Smooth muscle cell (in vitro differentiated cells): ENCODE results near the gene CDK5RAP2. TPM values are rescaled to one million over a fixed set of nuclear protein-coding genes. Genes with fewer than 3 reads are reported as not detected.

Source experiments
- DNase-seq: peaks from one replicate; lab custom pipeline; 2025; ENCODE audit not compliant: unreplicated experiment; lab: John Stamatoyannopoulos, UW
- H2AFZ ChIP-seq: fragments of 200-600 bp; sonication (generic); 2 replicates; pipeline ENCODE4 v1.6.0; 2016; ENCODE audit warnings: antibody characterized with exemption, low read depth, mild to moderate bottlenecking
- H3F3A ChIP-seq: fragments of 200-600 bp; sonication (generic); 2 replicates; pipeline ENCODE4 v1.6.0; 2017; ENCODE audit warnings: antibody characterized with exemption, low read depth
- H3K27ac ChIP-seq: fragments of 200-600 bp; sonication (generic); 2 replicates; pipeline ENCODE4 v1.5.1; 2016; ENCODE audit warnings: low read depth, mild to moderate bottlenecking
- H3K27me3 ChIP-seq: fragments of 200-600 bp; sonication (generic); 2 replicates; pipeline ENCODE4 v1.6.1; 2016; ENCODE audit warnings: low read depth, mild to moderate bottlenecking
- H3K36me3 ChIP-seq: fragments of 200-600 bp; sonication (generic); 2 replicates; pipeline ENCODE4 v1.5.1; 2016; ENCODE audit warnings: low read depth
- H3K4me1 ChIP-seq: fragments of 200-600 bp; sonication (generic); 2 replicates; pipeline ENCODE4 v1.5.1; 2016; ENCODE audit warnings: low read depth
- H3K4me2 ChIP-seq: fragments of 200-600 bp; sonication (generic); 2 replicates; pipeline ENCODE4 v1.6.0; 2016; ENCODE audit warnings: mild to moderate bottlenecking
- H3K4me3 ChIP-seq: fragments of 200-600 bp; sonication (generic); 2 replicates; pipeline ENCODE4 v1.5.1; 2016; ENCODE audit warnings: mild to moderate bottlenecking
- H3K79me2 ChIP-seq: fragments of 200-600 bp; sonication (generic); 2 replicates; pipeline ENCODE4 v1.6.0; 2016; ENCODE audit warnings: low read depth, mild to moderate bottlenecking
- H3K9ac ChIP-seq: fragments of 200-600 bp; sonication (generic); 2 replicates; pipeline ENCODE4 v1.6.0; 2016; ENCODE audit warnings: low read depth
- H3K9me3 ChIP-seq: fragments of 200-600 bp; sonication (generic); replicated peaks from 2 replicates; pipeline ENCODE4 v1.5.1; 2016; ENCODE audit warnings: low read depth
- H4K20me1 ChIP-seq: fragments of 200-600 bp; sonication (generic); 2 replicates; pipeline ENCODE4 v1.6.0; 2016; ENCODE audit warnings: low read depth
- WGBS: methylation state at CpG from one replicate; pipeline ENCODE4 v1.1.7; 2016; ENCODE audit warnings: low lambda C conversion rate; 5-methylcytosine and 5-hydroxymethylcytosine counted together
- polyA plus RNA-seq: library from polyadenylated mRNA; unstranded; fragments of >200 nt; fragmentation: Nextera tagmentation; extraction: Ambion mirVana; gene quantifications from 2 replicates; pipeline ENCODE4 v1.2.1, GENCODE V29; 2016
- total RNA-seq: library from RNA; depleted of rRNA; stranded (reverse); fragments of >200 nt; gene quantifications from 2 replicates; pipeline ENCODE4 v1.2.3, GENCODE V29; 2014
- TF ChIP-seq, protein P1 (sequence below): fragments of 200-600 bp; sonication (generic); IDR thresholded peaks from 2 replicates; pipeline ENCODE4 v1.5.1; 2017; ENCODE audit warnings: borderline replicate concordance, mild to moderate bottlenecking, antibody characterized with exemption; ENCODE audit not compliant: insufficient read depth, poor library complexity, severe bottlenecking

Gene CDK5RAP2
- total and polyA plus RNA-seq, 2 experiments from 2014 or later = 33.7 to 38.3 TPM

DNA sequence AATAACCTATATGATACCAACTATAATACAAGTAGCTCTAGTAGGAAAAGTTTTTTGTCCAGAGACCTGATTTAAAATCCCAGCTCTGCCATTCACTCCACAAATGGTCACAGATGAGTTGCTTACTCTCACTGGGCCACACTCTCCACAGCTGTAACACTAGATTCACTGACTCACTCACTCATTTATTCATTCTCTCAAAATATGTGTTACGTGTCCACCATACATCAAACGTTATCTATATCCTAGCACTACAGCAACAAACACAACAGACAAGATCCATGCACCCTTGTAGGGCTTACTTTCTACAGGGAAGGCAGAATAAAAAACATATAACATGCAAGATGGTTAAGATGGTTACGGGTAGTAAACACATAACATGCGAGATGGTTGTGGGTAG is 146.3 kb downstream of the CDK5RAP2 start:
- peaks cover 35% of the 10 kb centered on the region for H3F3A ChIP-seq
- H4K20me1 ChIP-seq = no peaks in the 10 kb centered on the region
- peaks cover 11% of the 10 kb centered on the region for H3K4me1 ChIP-seq
- H3K4me2 ChIP-seq = peak overlapping the region; percentile 50
- no peak for DNase-seq
- TF ChIP-seq, protein P1, sequence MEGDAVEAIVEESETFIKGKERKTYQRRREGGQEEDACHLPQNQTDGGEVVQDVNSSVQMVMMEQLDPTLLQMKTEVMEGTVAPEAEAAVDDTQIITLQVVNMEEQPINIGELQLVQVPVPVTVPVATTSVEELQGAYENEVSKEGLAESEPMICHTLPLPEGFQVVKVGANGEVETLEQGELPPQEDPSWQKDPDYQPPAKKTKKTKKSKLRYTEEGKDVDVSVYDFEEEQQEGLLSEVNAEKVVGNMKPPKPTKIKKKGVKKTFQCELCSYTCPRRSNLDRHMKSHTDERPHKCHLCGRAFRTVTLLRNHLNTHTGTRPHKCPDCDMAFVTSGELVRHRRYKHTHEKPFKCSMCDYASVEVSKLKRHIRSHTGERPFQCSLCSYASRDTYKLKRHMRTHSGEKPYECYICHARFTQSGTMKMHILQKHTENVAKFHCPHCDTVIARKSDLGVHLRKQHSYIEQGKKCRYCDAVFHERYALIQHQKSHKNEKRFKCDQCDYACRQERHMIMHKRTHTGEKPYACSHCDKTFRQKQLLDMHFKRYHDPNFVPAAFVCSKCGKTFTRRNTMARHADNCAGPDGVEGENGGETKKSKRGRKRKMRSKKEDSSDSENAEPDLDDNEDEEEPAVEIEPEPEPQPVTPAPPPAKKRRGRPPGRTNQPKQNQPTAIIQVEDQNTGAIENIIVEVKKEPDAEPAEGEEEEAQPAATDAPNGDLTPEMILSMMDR = no peak
- peak overlapping the region; percentile 55 for H3K9ac ChIP-seq
- no peak overlapping the region for H3K4me3 ChIP-seq
- peak overlapping the region; percentile 86 for H3K27ac ChIP-seq
- 60% methylated on average over 4 of the region's 4 CpGs for WGBS
- H3K36me3 ChIP-seq = no peaks in the 10 kb centered on the region
- H2AFZ ChIP-seq = no peak overlapping the region
- H3K79me2 ChIP-seq = no peaks in the 10 kb centered on the region
- H3K27me3 ChIP-seq = no peaks in the 10 kb centered on the region
- no peaks in the 10 kb centered on the region for H3K9me3 ChIP-seq

DNA sequence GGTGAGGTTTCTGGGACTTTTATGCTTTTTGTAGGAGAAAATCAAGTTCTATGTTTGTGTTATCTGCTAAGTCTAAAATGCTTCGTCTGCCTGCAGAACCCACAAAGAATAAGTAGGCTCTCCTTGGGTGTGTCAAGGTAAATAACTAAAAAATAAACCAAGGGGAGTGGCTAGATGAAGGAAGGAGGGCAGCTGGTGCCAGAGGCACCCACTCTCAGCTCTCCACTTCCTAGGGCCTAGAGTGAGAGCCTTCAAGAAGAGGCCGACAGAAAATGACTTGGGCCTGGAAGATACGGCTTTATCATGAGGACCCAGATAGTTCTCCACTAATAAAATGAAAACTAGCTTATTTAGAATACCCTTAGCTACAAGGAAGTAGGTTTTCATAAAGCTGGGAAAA is 147.4 kb downstream of the CDK5RAP2 start:
- Histone ChIP-seq H3K4me2 (no peak overlapping the region), H3K4me1 (peaks cover 11% of the 10 kb centered on the region), H3K9me3 (no peaks in the 10 kb centered on the region), H3K27ac (no peak overlapping the region), H4K20me1 (no peaks in the 10 kb centered on the region), H3K36me3 (no peaks in the 10 kb centered on the region), H3K27me3 (no peaks in the 10 kb centered on the region), H3F3A (peaks cover 31% of the 10 kb centered on the region), H3K9ac (no peak overlapping the region), H3K79me2 (no peaks in the 10 kb centered on the region), H2AFZ (no peak overlapping the region), H3K4me3 (no peak overlapping the region)
- WGBS = 80% methylated on average over 3 of the region's 3 CpGs
- DNase-seq = no peak
- TF ChIP-seq, protein P1 = no peak

DNA sequence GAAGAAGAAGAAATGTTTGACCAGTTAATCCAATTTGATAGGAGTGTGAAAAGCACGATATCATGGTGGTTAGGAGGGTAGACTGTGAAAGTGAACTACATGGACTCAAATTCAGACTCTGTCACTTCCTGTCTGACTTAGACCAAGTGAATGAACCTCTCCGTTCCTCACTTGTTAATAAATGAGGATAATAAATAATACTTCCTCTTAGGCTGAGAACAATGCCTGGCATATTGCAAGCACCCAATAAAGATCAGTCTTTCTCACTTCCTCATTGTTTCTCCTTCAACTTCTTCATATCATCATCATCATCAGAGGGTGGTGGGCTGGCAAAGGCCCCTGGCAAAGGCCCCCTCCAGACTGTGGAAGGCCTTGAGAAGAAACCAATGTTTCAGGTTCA is 148.7 kb downstream of the CDK5RAP2 start:
- WGBS = 94% methylated on average over 2 of the region's 2 CpGs
- Histone ChIP-seq H3K4me1 (peaks cover 7% of the 10 kb centered on the region), H3K9me3 (no peaks in the 10 kb centered on the region)

DNA sequence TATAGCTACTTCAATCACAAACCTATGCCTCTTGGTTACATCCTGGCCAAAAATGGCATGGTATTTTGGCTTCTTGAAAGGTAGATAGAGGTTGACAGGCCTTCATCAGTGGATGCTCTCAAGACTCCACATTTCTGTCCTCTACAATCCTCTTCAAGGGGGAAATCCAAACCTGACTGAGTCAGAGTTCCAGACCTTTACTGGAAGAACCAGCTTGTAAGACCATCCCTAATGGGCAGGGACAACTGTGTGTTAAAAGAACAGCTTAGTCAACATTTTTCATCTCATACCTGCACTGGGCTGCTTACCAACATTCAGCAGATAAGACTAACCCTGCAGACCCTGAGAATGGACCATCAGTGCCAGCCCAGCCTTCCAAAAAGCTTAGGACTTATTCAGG is 155.7 kb downstream of the CDK5RAP2 start:
- no peak overlapping the region for H3K4me3 ChIP-seq
- H3K9ac ChIP-seq = no peak overlapping the region
- no peak overlapping the region for H2AFZ ChIP-seq
- DNase-seq = no peak
- H3K4me2 ChIP-seq = no peak overlapping the region
- H3K36me3 ChIP-seq = no peaks in the 10 kb centered on the region
- TF ChIP-seq, protein P1 = no peak
- peak overlapping the region; percentile 40 for H3K27ac ChIP-seq
- H3K27me3 ChIP-seq = no peaks in the 10 kb centered on the region
- no peaks in the 10 kb centered on the region for H3K4me1 ChIP-seq
- no peaks in the 10 kb centered on the region for H3K79me2 ChIP-seq
- H3F3A ChIP-seq = no peaks in the 10 kb centered on the region
- H4K20me1 ChIP-seq = no peaks in the 10 kb centered on the region
- no peaks in the 10 kb centered on the region for H3K9me3 ChIP-seq

More for the DNA sequence above, 148.7 kb downstream of the CDK5RAP2 start:
- TF ChIP-seq, protein P1 = no peak
- DNase-seq = no peak
- H3K27me3 ChIP-seq = no peaks in the 10 kb centered on the region
- no peaks in the 10 kb centered on the region for H4K20me1 ChIP-seq
- no peaks in the 10 kb centered on the region for H3K79me2 ChIP-seq
- no peak overlapping the region for H3K27ac ChIP-seq
- H3K9ac ChIP-seq = no peak overlapping the region
- no peak overlapping the region for H3K4me3 ChIP-seq
- no peak overlapping the region for H2AFZ ChIP-seq
- H3K4me2 ChIP-seq = no peak overlapping the region
- H3K36me3 ChIP-seq = no peaks in the 10 kb centered on the region
- peaks cover 20% of the 10 kb centered on the region for H3F3A ChIP-seq
